Measurements from ENCODE around the gene CORO7.
A peak's percentile ranks its signal among the peaks of the same experiment; 100 is the strongest.

The CORO7 gene

DNA sequence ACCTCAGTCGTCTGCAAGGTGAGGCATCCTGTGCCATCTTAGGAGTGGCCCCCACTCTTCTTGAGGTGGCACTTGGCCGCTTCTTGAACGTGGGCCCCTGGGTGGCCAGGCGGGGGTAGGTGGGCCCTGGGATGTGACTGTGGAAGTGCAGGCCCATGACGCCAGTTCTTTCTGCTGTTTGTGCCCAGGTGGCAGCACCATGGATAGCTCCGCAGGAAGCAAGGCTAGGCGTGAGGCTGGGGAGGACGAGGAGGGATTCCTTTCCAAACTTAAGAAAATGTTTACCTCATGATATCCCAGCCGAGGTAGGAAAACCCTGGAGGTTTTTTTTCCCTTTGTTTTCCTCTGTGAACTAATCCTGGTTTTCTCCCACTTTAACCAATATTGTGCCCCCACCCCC, 38.2 kb upstream of the CORO7 start:
- no peak for TF ChIP-seq CTCF (IDR thresholded peaks at IDR 0.05; ENCODE audit: borderline replicate concordance, control extremely low read depth, extremely low read depth, insufficient read depth, missing control alignments)
- peak; percentile 20 for DNase-seq (ENCODE audit: low spot score)
- in situ Hi-C loops (cut with MboI; ENCODE audit: low sequenced_read_pairs, unreplicated experiment) = no loop called here

GRCh38 chr16:4452674-4453073, 36.3 kb upstream of the CORO7 start:
- TF ChIP-seq CTCF (IDR thresholded peaks at IDR 0.05; ENCODE audit: borderline replicate concordance, control extremely low read depth, extremely low read depth, insufficient read depth, missing control alignments) = no peak
- DNase-seq (ENCODE audit: low spot score) = no peak
- in situ Hi-C loops (cut with MboI; ENCODE audit: low sequenced_read_pairs, unreplicated experiment) = no loop called here

- DNase-seq (ENCODE audit: low spot score) = no peak
- in situ Hi-C loops (cut with MboI; ENCODE audit: low sequenced_read_pairs, unreplicated experiment) = no loop called here
- no peak for TF ChIP-seq CTCF (IDR thresholded peaks at IDR 0.05; ENCODE audit: borderline replicate concordance, control extremely low read depth, extremely low read depth, insufficient read depth, missing control alignments)
These were observed 34.6 kb upstream of the CORO7 start for GRCh38 chr16:4450931-4451519.

DNA sequence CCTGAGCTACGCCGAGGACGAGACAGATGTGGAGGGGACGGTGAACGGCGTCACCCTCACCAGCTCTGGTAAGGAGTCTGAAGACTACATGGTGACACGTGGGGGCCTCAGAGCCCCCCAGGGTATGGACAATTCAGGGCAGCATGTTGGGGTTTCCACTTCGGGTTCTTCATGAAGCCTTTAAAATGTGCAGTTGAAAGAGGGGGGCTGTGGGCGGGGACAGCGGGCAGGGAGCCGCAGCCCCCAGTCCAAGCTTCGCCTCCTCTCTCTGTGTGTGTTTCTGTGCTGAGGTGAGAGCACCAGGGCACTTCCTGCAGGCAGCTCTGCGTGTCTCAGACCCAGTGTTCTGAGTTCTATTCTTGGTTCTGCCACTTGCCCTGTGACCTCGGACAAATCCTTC, 34.0 kb upstream of the CORO7 start:
- in situ Hi-C loops (cut with MboI; ENCODE audit: low sequenced_read_pairs, unreplicated experiment) = no loop called here
- TF ChIP-seq CTCF (IDR thresholded peaks at IDR 0.05; ENCODE audit: borderline replicate concordance, control extremely low read depth, extremely low read depth, insufficient read depth, missing control alignments) = no peak
- DNase-seq (ENCODE audit: low spot score) = no peak

DNA sequence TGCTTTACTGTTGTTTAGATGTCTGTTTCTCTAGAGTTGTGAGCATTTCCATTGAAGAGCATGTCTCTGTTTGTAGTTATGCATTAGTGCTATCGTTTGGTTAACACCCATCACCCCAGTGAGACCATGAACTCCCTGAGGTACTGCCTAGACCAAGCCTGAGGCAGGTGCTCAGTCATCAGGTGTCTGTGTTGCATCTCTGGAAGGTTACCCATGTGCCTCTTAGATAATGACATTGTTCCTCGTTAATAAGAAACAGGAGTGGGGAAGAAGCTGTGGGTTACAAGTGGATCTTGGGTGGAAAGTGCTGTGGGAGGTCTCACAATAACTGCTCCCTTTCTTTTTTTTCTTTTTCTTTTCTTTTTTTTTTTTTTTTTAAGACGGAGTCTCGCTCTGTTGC, 27.6 kb upstream of the CORO7 start:
- in situ Hi-C loops (cut with MboI; ENCODE audit: low sequenced_read_pairs, unreplicated experiment) = no loop called here
- TF ChIP-seq CTCF (IDR thresholded peaks at IDR 0.05; ENCODE audit: borderline replicate concordance, control extremely low read depth, extremely low read depth, insufficient read depth, missing control alignments) = no peak
- DNase-seq (ENCODE audit: low spot score) = no peak

- in situ Hi-C loops (cut with MboI; ENCODE audit: low sequenced_read_pairs, unreplicated experiment) = no loop called here
- no peak for DNase-seq (ENCODE audit: low spot score)
- no peak for TF ChIP-seq CTCF (IDR thresholded peaks at IDR 0.05; ENCODE audit: borderline replicate concordance, control extremely low read depth, extremely low read depth, insufficient read depth, missing control alignments)
These were observed 26.9 kb upstream of the CORO7 start for GRCh38 chr16:4443271-4443670.

- DNase-seq (ENCODE audit: low spot score) = no peak
- in situ Hi-C loops (cut with MboI; ENCODE audit: low sequenced_read_pairs, unreplicated experiment) = no loop called here
- TF ChIP-seq CTCF (IDR thresholded peaks at IDR 0.05; ENCODE audit: borderline replicate concordance, control extremely low read depth, extremely low read depth, insufficient read depth, missing control alignments) = no peak
These were observed 26.0 kb upstream of the CORO7 start for GRCh38 chr16:4442371-4442770.

Data from GM13976 (cell line).